Neuronal stem cell (in vitro differentiated cells): ENCODE results near the gene TOM1L2.

Experiments used
- DNase-seq: peaks from one replicate; pipeline ENCODE4 v3.0.0-alpha.2; 2013; ENCODE audit warnings: low spot score
- H2AFZ ChIP-seq: one replicate; pipeline ENCODE4 v1.6.1; 2013; ENCODE audit warnings: mild to moderate bottlenecking, low read length, inconsistent platforms
- H2AK5ac ChIP-seq: 2 replicates; pipeline ENCODE4 v1.6.1; 2013; ENCODE audit warnings: low read depth, mild to moderate bottlenecking, inconsistent platforms, low read length, moderate library complexity, mixed read lengths
- H2BK120ac ChIP-seq: 2 replicates; pipeline ENCODE4 v1.6.1; 2013; ENCODE audit warnings: low read depth, mild to moderate bottlenecking, inconsistent platforms, low read length, moderate library complexity, mixed read lengths
- H2BK12ac ChIP-seq: one replicate; pipeline ENCODE4 v1.6.1; 2013; ENCODE audit warnings: low read length, inconsistent platforms
- H2BK15ac ChIP-seq: 2 replicates; pipeline ENCODE4 v1.6.1; 2013; ENCODE audit warnings: mild to moderate bottlenecking, low read length, inconsistent platforms, mixed read lengths
- H2BK5ac ChIP-seq: one replicate; pipeline ENCODE4 v1.6.1; 2013; ENCODE audit warnings: inconsistent platforms, mild to moderate bottlenecking, low read length, moderate library complexity
- H3K14ac ChIP-seq: one replicate; pipeline ENCODE4 v1.6.1; 2013; ENCODE audit warnings: low read length, inconsistent platforms
- H3K18ac ChIP-seq: 2 replicates; pipeline ENCODE4 v1.6.1; 2013; ENCODE audit warnings: low read length, inconsistent platforms
- H3K23ac ChIP-seq: 2 replicates; pipeline ENCODE4 v1.6.1; 2013; ENCODE audit warnings: low read depth, mild to moderate bottlenecking, mixed read lengths, low read length, inconsistent platforms; ENCODE audit not compliant: poor library complexity
- H3K27ac ChIP-seq: replicated peaks from 3 replicates; pipeline ENCODE4 v1.5.1; 2013; ENCODE audit warnings: low read length, inconsistent platforms
- H3K27me3 ChIP-seq, 3 experiments: 2 replicates each; pipeline ENCODE4 v1.6.1; 2013; ENCODE audit warnings: low read length in 3 of 3, mild to moderate bottlenecking in 2 of 3, inconsistent platforms in 1 of 3, low read depth in 1 of 3, mixed read lengths in 1 of 3, moderate library complexity in 1 of 3; ENCODE audit not compliant: control insufficient read depth in 3 of 3, insufficient read depth in 3 of 3
- H3K36me3 ChIP-seq, 2 donors: replicated peaks in 1 of 2; 2 replicates each; pipeline ENCODE4 v1.6.1; 2013; ENCODE audit warnings: low read length in 2 of 2; ENCODE audit not compliant: control insufficient read depth in 2 of 2, insufficient read depth in 2 of 2
- H3K4ac ChIP-seq: 2 replicates; pipeline ENCODE4 v1.6.1; 2013; ENCODE audit warnings: inconsistent platforms, mild to moderate bottlenecking, low read length, moderate library complexity
- H3K4me1 ChIP-seq, 2 donors: 1 replicate in 1 of 2; 2 replicates in 1 of 2; pipeline ENCODE4 v1.6.1; 2013; ENCODE audit warnings: low read length in 2 of 2, low read depth in 1 of 2; ENCODE audit not compliant: control insufficient read depth in 2 of 2, insufficient read depth in 1 of 2
- H3K4me2 ChIP-seq: one replicate; pipeline ENCODE4 v1.6.1; 2013; ENCODE audit warnings: mild to moderate bottlenecking, low read length, inconsistent platforms; ENCODE audit not compliant: insufficient read depth, poor library complexity, severe bottlenecking
- H3K4me3 ChIP-seq, 2 donors: 2 replicates each; pipeline ENCODE4 v1.5.1; 2013; ENCODE audit warnings: low read length in 2 of 2, mild to moderate bottlenecking in 2 of 2, inconsistent platforms in 1 of 2, moderate library complexity in 1 of 2
- H3K79me1 ChIP-seq: one replicate; pipeline ENCODE4 v1.6.1; 2013; ENCODE audit warnings: low read depth, mild to moderate bottlenecking, inconsistent platforms, low read length, moderate library complexity
- H3K9ac ChIP-seq: one replicate; pipeline ENCODE4 v1.6.1; 2013; ENCODE audit warnings: mild to moderate bottlenecking, low read depth, low read length, inconsistent platforms; ENCODE audit not compliant: poor library complexity
- H3K9me3 ChIP-seq, 2 donors: replicated peaks in 1 of 2; 2 replicates each; pipeline versions ENCODE3 to v1.6.1; 2013; ENCODE audit warnings: low read length in 2 of 2, mild to moderate bottlenecking in 2 of 2, inconsistent platforms in 1 of 2, low read depth in 1 of 2, mixed read lengths in 1 of 2, moderate library complexity in 1 of 2; ENCODE audit not compliant: control insufficient read depth in 2 of 2, insufficient read depth in 1 of 2
- H4K8ac ChIP-seq: one replicate; pipeline ENCODE4 v1.6.1; 2013; ENCODE audit warnings: low read depth, mild to moderate bottlenecking, inconsistent platforms, low read length, moderate library complexity
- H4K91ac ChIP-seq: one replicate; pipeline ENCODE4 v1.6.1; 2013; ENCODE audit warnings: low read length, low read depth, mild to moderate bottlenecking, inconsistent platforms; ENCODE audit not compliant: poor library complexity
- WGBS, 2 donors: extraction: QIAGEN DNeasy Blood & Tissue Kit; methylation state at CpG; one replicate each; pipeline ENCODE4 v1.1.7; 2013; ENCODE audit warnings: missing lambda C conversion rate in 2 of 2, mixed read lengths in 1 of 2; ENCODE audit not compliant: insufficient read length in 2 of 2, insufficient replicate concordance in 1 of 2; ENCODE audit errors: extremely low coverage in 2 of 2; 5-methylcytosine and 5-hydroxymethylcytosine counted together

The TOM1L2 gene

GRCh38 chr17:17804007-17804406, 168.2 kb downstream of the TOM1L2 start:
- H3K23ac ChIP-seq = peak overlapping the region; percentile 35
- H3K79me1 ChIP-seq = peaks cover 15% of the 10 kb centered on the region
- H3K9ac ChIP-seq = no peak overlapping the region
- no CpG with 5 or more reads among the region's 3 CpGs for WGBS, 2 donors
- no peak overlapping the region for H3K4me2 ChIP-seq
- DNase-seq = no peak
- H2AK5ac ChIP-seq = no peak overlapping the region
- H2BK15ac ChIP-seq = no peak overlapping the region
- H3K18ac ChIP-seq = no peak overlapping the region
- no peak overlapping the region for H2BK5ac ChIP-seq
- no peak overlapping the region for H3K27ac ChIP-seq
- no peak overlapping the region for H3K14ac ChIP-seq
- no peak overlapping the region for H4K8ac ChIP-seq
- H3K27me3 ChIP-seq = no peaks in the 10 kb centered on the region
- H3K4ac ChIP-seq = no peak overlapping the region
- no peak overlapping the region for H2BK12ac ChIP-seq
- no peak overlapping the region for H2AFZ ChIP-seq
- H2BK120ac ChIP-seq = no peak overlapping the region
- H4K91ac ChIP-seq = no peak overlapping the region
- H3K36me3 ChIP-seq = peaks cover 49 to 90% of the 10 kb centered on the region in 2 donors
- no peak overlapping the region for H3K4me3 ChIP-seq
- H3K4me1 ChIP-seq = peaks cover 5 to 13% of the 10 kb centered on the region in 2 donors
- H3K9me3 ChIP-seq = peaks cover 0 to 2% of the 10 kb centered on the region in 2 donors

DNA sequence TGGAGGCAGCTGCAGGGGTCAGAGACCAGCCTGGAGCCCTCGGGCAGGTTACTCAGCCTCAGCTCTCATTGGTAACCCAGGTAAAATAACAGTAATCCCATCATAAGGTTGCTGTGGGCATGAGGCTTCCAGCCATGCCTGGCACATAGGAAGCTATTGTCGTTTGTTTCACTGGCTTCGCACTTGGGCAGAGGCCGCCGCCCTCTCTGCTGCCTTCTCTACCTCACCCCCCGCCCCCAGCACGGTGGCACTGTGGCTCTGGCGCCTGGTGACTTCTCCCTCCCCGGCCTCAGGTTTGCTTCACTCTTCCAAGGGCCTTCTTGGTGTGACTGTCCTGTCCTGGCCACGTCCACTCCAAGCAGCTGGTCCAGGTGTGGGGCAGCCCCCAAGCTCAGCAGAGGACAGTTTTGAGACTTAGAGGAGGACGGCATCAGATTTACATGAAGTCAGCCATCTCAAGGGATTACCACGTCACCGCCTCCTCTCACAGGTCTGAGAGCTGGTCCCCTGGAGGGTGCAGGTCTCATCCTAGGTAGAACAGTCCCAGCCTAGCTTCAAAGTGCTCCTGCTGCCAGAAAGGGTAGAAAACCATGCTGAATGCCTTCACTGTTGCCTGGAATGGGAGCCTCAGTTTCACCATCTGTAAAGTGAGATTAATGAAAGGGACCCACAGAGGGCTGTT, 170.3 kb downstream of the TOM1L2 start:
- peaks cover 67 to 92% of the 10 kb centered on the region in 2 donors for H3K36me3 ChIP-seq
- no CpG with 5 or more reads among the region's 13 CpGs for WGBS, 2 donors

GRCh38 chr17:17800504-17801021, 171.6 kb downstream of the TOM1L2 start:
- no peak overlapping the region for H2BK5ac ChIP-seq
- no peak overlapping the region for H2BK15ac ChIP-seq
- no peak overlapping the region for H3K4me3 ChIP-seq
- peaks cover 68 to 92% of the 10 kb centered on the region in 2 donors for H3K36me3 ChIP-seq
- H3K27me3 ChIP-seq = no peaks in the 10 kb centered on the region
- WGBS, 2 donors = no CpG with 5 or more reads among the region's 12 CpGs
- H3K27ac ChIP-seq = no peak overlapping the region
- H2BK120ac ChIP-seq = no peak overlapping the region
- no peak overlapping the region for H2AFZ ChIP-seq
- peak overlapping the region; percentile 48 for H4K8ac ChIP-seq
- H2BK12ac ChIP-seq = peak overlapping the region; percentile 75
- H4K91ac ChIP-seq = no peak overlapping the region
- H3K9ac ChIP-seq = peak overlapping the region; percentile 86
- no peak overlapping the region for H3K4me2 ChIP-seq
- H3K4ac ChIP-seq = peak overlapping the region; percentile 53
- H3K79me1 ChIP-seq = peaks cover 30% of the 10 kb centered on the region
- H3K23ac ChIP-seq = peak overlapping the region; percentile 25
- peaks cover 9 to 14% of the 10 kb centered on the region in 2 donors for H3K4me1 ChIP-seq
- no peak for DNase-seq
- peak overlapping the region; percentile 78 for H2AK5ac ChIP-seq
- H3K14ac ChIP-seq = no peak overlapping the region
- H3K9me3 ChIP-seq = peaks cover 0 to 2% of the 10 kb centered on the region in 2 donors
- peak overlapping the region; percentile 90 for H3K18ac ChIP-seq

More for the DNA sequence above, 170.3 kb downstream of the TOM1L2 start:
- no peak overlapping the region for H3K27ac ChIP-seq
- no peak overlapping the region for H3K18ac ChIP-seq
- H4K8ac ChIP-seq = no peak overlapping the region
- H2BK15ac ChIP-seq = no peak overlapping the region
- H3K27me3 ChIP-seq = no peaks in the 10 kb centered on the region
- H2BK120ac ChIP-seq = no peak overlapping the region
- no peak overlapping the region for H3K4me2 ChIP-seq
- no peak overlapping the region for H3K23ac ChIP-seq
- peaks cover 0 to 2% of the 10 kb centered on the region in 2 donors for H3K9me3 ChIP-seq
- no peak for DNase-seq
- H2BK5ac ChIP-seq = peak overlapping the region; percentile 75
- peaks cover 9 to 14% of the 10 kb centered on the region in 2 donors for H3K4me1 ChIP-seq
- no peak overlapping the region for H4K91ac ChIP-seq
- H3K79me1 ChIP-seq = peaks cover 27% of the 10 kb centered on the region
- H3K4me3 ChIP-seq = no peak overlapping the region
- H3K9ac ChIP-seq = no peak overlapping the region
- no peak overlapping the region for H3K14ac ChIP-seq
- no peak overlapping the region for H2AK5ac ChIP-seq
- H2AFZ ChIP-seq = no peak overlapping the region
- no peak overlapping the region for H2BK12ac ChIP-seq
- no peak overlapping the region for H3K4ac ChIP-seq

GRCh38 chr17:17798573-17799255, 173.5 kb downstream of the TOM1L2 start:
- Histone ChIP-seq H2BK15ac (peak overlapping the region; percentile 26), H3K14ac (peak overlapping the region; percentile 99), H3K9me3 (peaks cover 0 to 2% of the 10 kb centered on the region in 2 donors), H4K91ac (no peak overlapping the region), H3K23ac (peak overlapping the region; percentile 43), H3K79me1 (peaks cover 36% of the 10 kb centered on the region), H2BK12ac (no peak overlapping the region), H3K27me3 (no peaks in the 10 kb centered on the region), H3K18ac (peak overlapping the region; percentile 85), H3K9ac (peak overlapping the region; percentile 46), H3K27ac (no peak overlapping the region), H2AK5ac (peak overlapping the region; percentile 8), H3K36me3 (peaks cover 74 to 94% of the 10 kb centered on the region in 2 donors), H2BK5ac (no peak overlapping the region), H2AFZ (no peak overlapping the region), H2BK120ac (no peak overlapping the region), H3K4me3 (peak overlapping the region in 1 of 2 donors; percentile 29), H3K4me1 (peaks cover 9 to 14% of the 10 kb centered on the region in 2 donors), H3K4me2 (no peak overlapping the region), H3K4ac (no peak overlapping the region), H4K8ac (no peak overlapping the region)
- no peak for DNase-seq
- WGBS, 2 donors = no CpG with 5 or more reads among the region's 16 CpGs
